Subcutaneous abdominal adipose tissue (tissue), 5 donors: ENCODE measurements around the gene POLG2.
"Not testable (repeated sequence)": the region's sequence is repeated elsewhere in the genome, so short reads cannot be mapped to it uniquely, and the experiment has no call there.

ENCODE experiments used
- H3K27ac ChIP-seq: one replicate; pipeline ENCODE4 v1.7.0; 2013; ENCODE audit warnings: low read depth, mild to moderate bottlenecking, inconsistent platforms, low read length, moderate library complexity
- H3K27me3 ChIP-seq, 5 donors: one replicate each; pipeline ENCODE4 v1.7.0; 2013; ENCODE audit warnings: low read length in 5 of 5, inconsistent platforms in 1 of 5; ENCODE audit not compliant: control insufficient read depth in 5 of 5, insufficient read depth in 4 of 5
- H3K36me3 ChIP-seq, 5 donors: one replicate each; pipeline ENCODE4 v1.7.0; 2013; ENCODE audit warnings: low read length in 5 of 5; ENCODE audit not compliant: control insufficient read depth in 5 of 5, insufficient read depth in 5 of 5
- H3K4me1 ChIP-seq, 5 donors: one replicate each; pipeline ENCODE4 v1.7.0; 2013; ENCODE audit warnings: low read length in 5 of 5, mild to moderate bottlenecking in 3 of 5, moderate library complexity in 1 of 5; ENCODE audit not compliant: control insufficient read depth in 5 of 5, insufficient read depth in 5 of 5
- H3K4me3 ChIP-seq, 5 donors: one replicate each; pipeline ENCODE4 v1.7.0; 2013; ENCODE audit warnings: low read length in 5 of 5, low read depth in 1 of 5
- H3K9ac ChIP-seq, 5 donors: one replicate each; pipeline ENCODE4 v1.7.0; 2013; ENCODE audit warnings: low read length in 5 of 5, mild to moderate bottlenecking in 4 of 5, moderate library complexity in 3 of 5
- H3K9me3 ChIP-seq, 5 donors: one replicate each; pipeline ENCODE4 v1.7.0; 2013; ENCODE audit warnings: low read length in 5 of 5; ENCODE audit not compliant: control insufficient read depth in 5 of 5
- donor health status: healthy.
- donor health status: healthy.
- donor health status: healthy.
- donor health status: healthy.
- donor health status: healthy.

The POLG2 gene

DNA sequence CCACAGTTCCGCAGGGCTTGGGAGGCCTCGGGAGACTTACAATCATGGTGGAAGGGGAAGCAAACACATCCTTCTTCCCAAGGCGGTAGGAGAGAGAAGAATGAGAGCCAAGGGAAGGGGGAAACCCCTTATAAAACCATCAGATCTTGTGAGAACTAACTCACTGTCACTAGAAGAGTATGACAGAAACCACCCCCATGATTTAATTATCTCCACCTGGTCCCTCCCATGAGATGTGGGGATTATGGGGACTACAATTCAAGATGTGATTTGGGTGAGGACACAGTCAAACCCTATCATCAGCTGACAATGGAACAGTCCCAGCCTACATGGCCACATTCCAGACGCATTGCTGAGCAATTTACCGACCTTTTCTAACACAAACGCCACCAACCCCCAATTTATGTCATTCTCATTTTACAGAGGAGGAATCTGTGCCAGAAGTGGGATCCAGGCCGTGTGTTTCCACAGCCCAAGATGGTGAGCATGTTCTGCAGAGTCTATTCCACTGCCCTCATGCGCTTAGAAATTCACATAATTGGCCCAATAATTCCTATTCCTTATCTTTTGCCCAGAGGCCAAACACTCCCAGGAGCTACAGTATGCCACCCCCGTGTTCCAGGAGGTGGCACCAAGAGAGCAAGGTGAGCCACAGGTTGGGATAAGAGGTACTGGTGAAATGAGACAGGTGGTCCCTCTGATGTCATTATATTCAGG, 30.7 kb downstream of the POLG2 start:
- H3K9ac ChIP-seq = no peak overlapping the region
- peaks cover 0 to 15% (median 3%) of the 10 kb centered on the region in 5 donors for H3K36me3 ChIP-seq
- no peaks in the 10 kb centered on the region for H3K27me3 ChIP-seq
- H3K4me3 ChIP-seq = no peak overlapping the region
- H3K4me1 ChIP-seq = peaks cover 0 to 9% (median 0%) of the 10 kb centered on the region in 5 donors
- H3K27ac ChIP-seq = no peak overlapping the region
- H3K9me3 ChIP-seq = no peaks in the 10 kb centered on the region

DNA sequence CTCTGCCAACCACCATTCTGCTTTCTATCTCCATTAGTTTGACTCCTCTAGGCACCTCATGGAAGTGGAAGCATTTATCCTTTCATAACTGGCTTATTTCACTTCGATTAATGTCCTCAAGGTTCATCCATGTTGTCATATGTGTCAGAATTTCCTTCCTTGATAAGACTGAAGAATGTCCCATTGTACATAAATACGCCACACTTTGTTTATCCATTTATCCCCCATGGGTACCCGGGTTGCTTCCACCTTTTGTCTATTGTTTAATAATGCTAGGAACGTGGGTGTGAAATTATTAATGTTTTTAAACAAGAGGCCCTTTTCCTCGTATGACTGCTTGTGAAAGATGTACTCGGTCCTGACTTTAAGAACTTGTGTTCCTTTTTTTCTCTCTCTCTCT, 35.1 kb downstream of the POLG2 start:
- Histone ChIP-seq H3K4me1 (peaks cover 0 to 26% (median 8%) of the 10 kb centered on the region in 5 donors), H3K9ac (no peak overlapping the region), H3K9me3 (no peaks in the 10 kb centered on the region), H3K27ac (no peak overlapping the region), H3K4me3 (no peak overlapping the region), H3K36me3 (peaks cover 0 to 15% (median 0%) of the 10 kb centered on the region in 5 donors), H3K27me3 (no peaks in the 10 kb centered on the region)

DNA sequence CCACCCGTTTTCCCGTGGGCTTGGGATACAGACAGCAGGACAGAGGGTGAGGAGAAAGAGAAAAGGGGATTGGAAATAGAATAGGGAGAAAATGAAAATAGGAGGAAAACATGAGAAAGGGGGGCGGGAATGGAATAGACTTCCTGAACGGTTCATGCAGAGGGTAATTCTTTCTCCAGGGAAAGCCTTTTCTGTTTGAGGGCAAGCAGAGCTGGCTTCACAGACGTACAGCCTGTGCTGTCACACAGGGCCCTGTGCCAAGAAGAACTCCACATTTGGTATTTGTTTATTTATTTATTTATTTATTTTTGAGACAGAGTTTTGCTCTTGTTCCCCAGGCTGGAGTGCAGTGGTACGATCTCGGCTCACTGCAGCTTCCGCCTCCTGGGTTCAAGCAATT, 35.9 kb downstream of the POLG2 start:
- Histone ChIP-seq H3K4me3 (no peak overlapping the region), H3K9me3 (no peaks in the 10 kb centered on the region), H3K27ac (no peak overlapping the region)

GRCh38 chr17:64459818-64460217, 37.0 kb downstream of the POLG2 start:
- H3K9me3 ChIP-seq, H3K36me3 ChIP-seq, H3K27me3 ChIP-seq, H3K4me3 ChIP-seq, H3K9ac ChIP-seq, H3K27ac ChIP-seq: not testable (repeated sequence)
- peaks cover 0 to 29% (median 8%) of the 10 kb centered on the region in 5 donors for H3K4me1 ChIP-seq

More for the DNA sequence above, 35.9 kb downstream of the POLG2 start:
- peaks cover 0 to 7% (median 0%) of the 10 kb centered on the region in 5 donors for H3K36me3 ChIP-seq
- H3K27me3 ChIP-seq = no peaks in the 10 kb centered on the region
- no peak overlapping the region for H3K9ac ChIP-seq
- H3K4me1 ChIP-seq = peaks cover 0 to 29% (median 8%) of the 10 kb centered on the region in 5 donors

DNA sequence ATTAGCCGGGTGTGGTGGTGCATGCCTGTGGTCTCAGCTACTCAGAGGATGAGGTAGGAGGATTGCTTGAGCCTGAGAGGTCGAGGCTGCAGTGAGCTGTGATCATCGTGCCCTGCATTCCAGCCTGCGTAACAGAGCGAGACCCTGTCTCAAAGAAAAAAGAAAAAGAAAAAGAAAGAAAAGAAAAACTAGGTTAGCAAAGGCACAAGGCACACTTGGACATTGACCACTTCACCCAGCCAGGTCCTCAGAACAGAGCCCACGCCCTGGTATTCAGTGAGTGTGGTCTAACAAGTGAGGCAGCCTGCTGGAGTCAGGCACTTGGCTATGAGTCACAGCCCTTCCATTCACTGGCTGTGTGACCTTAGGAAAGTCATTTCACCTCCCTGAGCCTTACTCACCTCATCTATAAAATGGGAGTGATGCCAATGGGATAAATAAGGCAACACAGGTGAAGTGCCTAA, 37.5 kb downstream of the POLG2 start:
- no peaks in the 10 kb centered on the region for H3K9me3 ChIP-seq
- H3K27me3 ChIP-seq = no peaks in the 10 kb centered on the region
- no peak overlapping the region for H3K27ac ChIP-seq
- H3K9ac ChIP-seq = no peak overlapping the region
- peaks cover 0 to 29% (median 8%) of the 10 kb centered on the region in 5 donors for H3K4me1 ChIP-seq
- H3K4me3 ChIP-seq = no peak overlapping the region
- peaks cover 0 to 7% (median 0%) of the 10 kb centered on the region in 5 donors for H3K36me3 ChIP-seq

DNA sequence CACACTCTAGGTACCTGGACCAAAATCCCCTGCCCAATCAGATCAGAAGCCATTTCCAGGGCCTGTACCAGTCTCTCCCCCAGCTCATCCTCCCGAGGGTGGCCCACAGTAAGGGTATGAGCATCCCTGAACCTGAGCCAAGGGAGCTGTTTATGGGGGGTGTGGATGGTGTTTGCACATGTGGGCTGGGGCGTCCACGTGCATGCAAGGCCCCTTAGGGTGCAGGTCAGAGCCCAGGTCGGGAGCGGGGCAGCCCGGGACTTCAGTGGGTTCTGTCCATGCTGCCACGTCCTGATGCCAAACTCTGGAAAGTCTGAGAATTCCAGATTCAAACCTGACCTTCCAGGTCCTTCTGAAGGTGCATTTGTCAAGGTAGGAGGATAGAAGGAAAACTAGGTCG, 38.1 kb downstream of the POLG2 start:
- no peaks in the 10 kb centered on the region for H3K27me3 ChIP-seq

DNA sequence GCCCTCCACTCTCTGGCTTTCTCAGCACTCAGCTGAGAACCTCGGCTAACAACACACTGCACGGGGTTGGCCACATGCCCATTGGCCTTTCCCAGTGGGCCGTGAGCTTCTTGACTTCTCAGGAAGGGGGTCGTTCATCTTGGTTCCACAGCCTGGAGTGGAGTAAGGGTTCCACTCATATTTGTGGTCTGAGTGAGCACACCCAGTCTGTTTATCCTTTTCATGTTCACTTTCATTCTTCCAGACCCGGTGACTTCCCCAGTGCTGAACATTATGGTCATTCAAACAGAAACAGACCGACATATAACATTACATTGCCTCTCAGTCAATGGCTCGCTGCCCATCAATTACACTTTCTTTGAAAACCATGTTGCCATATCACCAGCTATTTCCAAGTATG, 39.7 kb downstream of the POLG2 start:
- no peak overlapping the region for H3K27ac ChIP-seq
- H3K9ac ChIP-seq = no peak overlapping the region
- H3K27me3 ChIP-seq = no peaks in the 10 kb centered on the region
- H3K4me3 ChIP-seq = no peak overlapping the region
- peaks cover 0 to 7% (median 0%) of the 10 kb centered on the region in 5 donors for H3K36me3 ChIP-seq
- peaks cover 0 to 28% (median 8%) of the 10 kb centered on the region in 5 donors for H3K4me1 ChIP-seq
- H3K9me3 ChIP-seq = no peaks in the 10 kb centered on the region

More for the DNA sequence above, 38.1 kb downstream of the POLG2 start:
- Histone ChIP-seq H3K27ac (no peak overlapping the region), H3K4me1 (peaks cover 0 to 29% (median 8%) of the 10 kb centered on the region in 5 donors), H3K36me3 (peaks cover 0 to 7% (median 0%) of the 10 kb centered on the region in 5 donors), H3K9me3 (no peaks in the 10 kb centered on the region), H3K9ac (no peak overlapping the region), H3K4me3 (no peak overlapping the region)

GRCh38 chr17:64455993-64456885, 40.6 kb downstream of the POLG2 start:
- H3K9me3 ChIP-seq = no peaks in the 10 kb centered on the region
- H3K27ac ChIP-seq = no peak overlapping the region
- H3K36me3 ChIP-seq = peaks cover 0 to 7% (median 0%) of the 10 kb centered on the region in 5 donors
- H3K4me3 ChIP-seq = no peak overlapping the region
- H3K4me1 ChIP-seq = peaks cover 0 to 21% (median 8%) of the 10 kb centered on the region in 5 donors
- no peaks in the 10 kb centered on the region for H3K27me3 ChIP-seq
- H3K9ac ChIP-seq = no peak overlapping the region

DNA sequence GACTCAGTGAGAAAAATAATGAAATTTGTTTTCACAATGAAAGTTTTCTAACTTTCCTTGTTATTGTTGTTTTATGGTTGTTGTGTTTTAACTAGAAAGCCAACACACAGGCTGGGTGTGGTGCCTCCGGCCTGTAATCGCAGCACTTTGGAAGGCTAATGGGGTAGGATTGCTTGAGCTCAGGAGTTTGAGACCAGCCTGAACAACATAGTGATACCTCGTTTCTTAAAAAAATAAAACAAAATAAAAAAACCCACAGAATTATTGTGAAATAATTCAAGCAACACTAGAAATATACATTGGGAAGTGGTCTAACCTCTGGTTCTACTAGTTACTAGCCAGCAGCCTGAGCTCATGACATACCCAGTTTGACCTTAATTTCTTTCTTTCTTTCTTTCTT, 47.3 kb downstream of the POLG2 start:
- H3K9me3 ChIP-seq = no peaks in the 10 kb centered on the region
- H3K9ac ChIP-seq = peak overlapping the region in 1 of 5 donors; percentile 52
- H3K4me3 ChIP-seq = peak overlapping the region; percentile 11 to 48 (median 38)
- H3K4me1 ChIP-seq = peaks cover 0 to 19% (median 13%) of the 10 kb centered on the region in 5 donors
- no peaks in the 10 kb centered on the region for H3K27me3 ChIP-seq
- peak overlapping the region; percentile 51 for H3K27ac ChIP-seq
- no peaks in the 10 kb centered on the region for H3K36me3 ChIP-seq
